Right lobe of liver (tissue), 4 donors: ENCODE data around the gene TPMT.

Experiments
- POLR2A ChIP-seq: fragments of 450-650 bp; IDR thresholded peaks from one replicate; pipeline ENCODE4 v1.6.1; 2017; ENCODE audit warnings: antibody characterized with exemption, mild to moderate bottlenecking
- TF ChIP-seq, protein P1 (sequence below), 4 donors: fragments of 200-600 bp in 3 of 4; fragments of 450-650 bp in 1 of 4; IDR thresholded peaks; one replicate each; pipeline versions ENCODE4 v1.5.1 to v1.8.0; 2016 to 2022; ENCODE audit warnings: antibody characterized with exemption in 4 of 4, mild to moderate bottlenecking in 2 of 4
- donor health status: DM: no; HTN: no; CAD: no.
- donor health status: DM: no; HTN: no; CAD: no.
- donor health status: DM: no; HTN: yes; CAD: no.

- TF ChIP-seq, protein P1, sequence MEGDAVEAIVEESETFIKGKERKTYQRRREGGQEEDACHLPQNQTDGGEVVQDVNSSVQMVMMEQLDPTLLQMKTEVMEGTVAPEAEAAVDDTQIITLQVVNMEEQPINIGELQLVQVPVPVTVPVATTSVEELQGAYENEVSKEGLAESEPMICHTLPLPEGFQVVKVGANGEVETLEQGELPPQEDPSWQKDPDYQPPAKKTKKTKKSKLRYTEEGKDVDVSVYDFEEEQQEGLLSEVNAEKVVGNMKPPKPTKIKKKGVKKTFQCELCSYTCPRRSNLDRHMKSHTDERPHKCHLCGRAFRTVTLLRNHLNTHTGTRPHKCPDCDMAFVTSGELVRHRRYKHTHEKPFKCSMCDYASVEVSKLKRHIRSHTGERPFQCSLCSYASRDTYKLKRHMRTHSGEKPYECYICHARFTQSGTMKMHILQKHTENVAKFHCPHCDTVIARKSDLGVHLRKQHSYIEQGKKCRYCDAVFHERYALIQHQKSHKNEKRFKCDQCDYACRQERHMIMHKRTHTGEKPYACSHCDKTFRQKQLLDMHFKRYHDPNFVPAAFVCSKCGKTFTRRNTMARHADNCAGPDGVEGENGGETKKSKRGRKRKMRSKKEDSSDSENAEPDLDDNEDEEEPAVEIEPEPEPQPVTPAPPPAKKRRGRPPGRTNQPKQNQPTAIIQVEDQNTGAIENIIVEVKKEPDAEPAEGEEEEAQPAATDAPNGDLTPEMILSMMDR (IDR thresholded peaks at IDR 0.05) = no peak
- no peak for TF ChIP-seq POLR2A
Measured at GRCh38 chr6:18182568-18182967, 27.7 kb upstream of the TPMT start.
